NT2/D1 (cell line): ENCODE measurements around the gene MAOA.

Source experiments
- SUZ12 ChIP-seq: IDR thresholded peaks from 2 replicates; pipeline ENCODE4 v1.6.1; 2011; ENCODE audit not compliant: insufficient read length, insufficient read depth; ENCODE audit errors: extremely low read depth
- YY1 ChIP-seq: IDR thresholded peaks from 2 replicates; pipeline ENCODE4 v1.6.1; 2011; ENCODE audit not compliant: insufficient read length, insufficient read depth
- ZNF274 ChIP-seq: IDR thresholded peaks from 2 replicates; pipeline ENCODE4 v1.6.1; 2011; ENCODE audit warnings: mild to moderate bottlenecking, low read depth, low read length

- TF ChIP-seq ZNF274 (no peak), YY1 (no peak), SUZ12 (no peak)
Observed at GRCh38 chrX:43743100-43743822, 87.2 kb downstream of the MAOA start.
